ENCODE data around the gene TMEM145. TPM values are rescaled to one million over a fixed set of nuclear protein-coding genes. Genes with fewer than 3 reads are reported as not detected.
A peak's percentile ranks its signal among the peaks of the same experiment; 100 is the strongest.
"Not testable (repeated sequence)": the region's sequence is repeated elsewhere in the genome, so short reads cannot be mapped to it uniquely, and the experiment has no call there.

TMEM145 gene
- total RNA-seq, 1 donor from 2014 or later, result 3.9 TPM

DNA sequence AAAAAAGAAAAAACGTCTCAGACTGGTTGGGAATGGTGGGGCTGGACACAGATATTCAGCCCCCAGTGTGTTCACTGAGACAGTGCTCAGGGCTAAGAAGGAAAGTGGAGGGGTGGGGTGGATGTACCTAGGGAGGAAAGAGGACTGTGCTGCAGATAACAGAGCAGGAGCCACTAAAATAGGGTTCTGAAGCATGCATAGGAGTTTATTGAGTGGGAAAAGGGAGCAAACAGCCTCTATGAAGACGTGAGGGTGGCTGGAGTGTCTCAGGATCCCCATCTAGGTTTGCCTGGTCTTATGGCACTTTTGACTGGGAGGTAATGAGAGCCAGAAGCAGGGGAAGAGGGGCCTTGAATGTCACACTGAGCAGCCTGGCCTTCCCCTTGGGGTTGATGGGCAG lies 15.7 kb downstream of the TMEM145 start:
- H3K27ac Mint-ChIP-seq (ENCODE audit: unreplicated experiment), result no peak overlapping the region
- peak overlapping the region; percentile 38 for H3K4me3 Mint-ChIP-seq (ENCODE audit: unreplicated experiment)
- peaks cover 26% of the 10 kb centered on the region for H3K27me3 Mint-ChIP-seq (ENCODE audit: unreplicated experiment)
- no peak for DNase-seq (ENCODE audit: low spot score)
- H3K36me3 Mint-ChIP-seq (ENCODE audit: low read depth, unreplicated experiment), result peaks cover 19% of the 10 kb centered on the region
- TF ChIP-seq, protein P1, sequence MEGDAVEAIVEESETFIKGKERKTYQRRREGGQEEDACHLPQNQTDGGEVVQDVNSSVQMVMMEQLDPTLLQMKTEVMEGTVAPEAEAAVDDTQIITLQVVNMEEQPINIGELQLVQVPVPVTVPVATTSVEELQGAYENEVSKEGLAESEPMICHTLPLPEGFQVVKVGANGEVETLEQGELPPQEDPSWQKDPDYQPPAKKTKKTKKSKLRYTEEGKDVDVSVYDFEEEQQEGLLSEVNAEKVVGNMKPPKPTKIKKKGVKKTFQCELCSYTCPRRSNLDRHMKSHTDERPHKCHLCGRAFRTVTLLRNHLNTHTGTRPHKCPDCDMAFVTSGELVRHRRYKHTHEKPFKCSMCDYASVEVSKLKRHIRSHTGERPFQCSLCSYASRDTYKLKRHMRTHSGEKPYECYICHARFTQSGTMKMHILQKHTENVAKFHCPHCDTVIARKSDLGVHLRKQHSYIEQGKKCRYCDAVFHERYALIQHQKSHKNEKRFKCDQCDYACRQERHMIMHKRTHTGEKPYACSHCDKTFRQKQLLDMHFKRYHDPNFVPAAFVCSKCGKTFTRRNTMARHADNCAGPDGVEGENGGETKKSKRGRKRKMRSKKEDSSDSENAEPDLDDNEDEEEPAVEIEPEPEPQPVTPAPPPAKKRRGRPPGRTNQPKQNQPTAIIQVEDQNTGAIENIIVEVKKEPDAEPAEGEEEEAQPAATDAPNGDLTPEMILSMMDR (IDR thresholded peaks at IDR 0.05; ENCODE audit: unreplicated experiment), result no peak
- H3K9me3 Mint-ChIP-seq (ENCODE audit: unreplicated experiment), result no peaks in the 10 kb centered on the region
- peaks cover 52% of the 10 kb centered on the region for H3K4me1 Mint-ChIP-seq (ENCODE audit: unreplicated experiment)

DNA sequence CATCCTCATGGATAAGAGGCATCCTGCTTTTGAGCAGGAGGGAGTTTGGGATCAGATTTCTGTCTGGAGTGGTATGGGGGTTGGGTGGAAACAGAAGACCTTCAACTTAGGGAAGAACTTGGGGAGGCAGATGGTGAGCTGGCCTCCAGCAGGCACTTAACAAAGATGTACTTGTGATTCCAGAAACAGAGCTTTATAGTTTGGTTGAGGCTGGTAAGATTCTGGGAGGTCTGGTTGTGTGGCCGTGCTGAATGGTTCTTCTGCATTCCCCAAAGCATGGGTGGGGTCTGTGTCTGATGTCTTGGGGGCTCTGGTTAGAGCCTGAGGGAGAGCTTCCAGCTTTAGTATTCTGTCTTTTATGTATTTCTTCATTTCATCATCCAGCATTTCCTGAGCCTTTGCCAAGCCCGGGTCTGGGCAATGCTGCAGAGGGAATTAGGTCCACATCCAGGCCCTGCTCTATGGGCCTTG lies 17.2 kb downstream of the TMEM145 start:
- Mint-ChIP-seq H3K4me3 (ENCODE audit: unreplicated experiment) (no peak overlapping the region), H3K9me3 (ENCODE audit: unreplicated experiment) (no peaks in the 10 kb centered on the region), H3K36me3 (ENCODE audit: low read depth, unreplicated experiment) (peaks cover 19% of the 10 kb centered on the region), H3K4me1 (ENCODE audit: unreplicated experiment) (peaks cover 46% of the 10 kb centered on the region), H3K27me3 (ENCODE audit: unreplicated experiment) (peaks cover 22% of the 10 kb centered on the region), H3K27ac (ENCODE audit: unreplicated experiment) (no peak overlapping the region)
- TF ChIP-seq, protein P1 (IDR thresholded peaks at IDR 0.05; ENCODE audit: unreplicated experiment), result no peak
- no peak for DNase-seq (ENCODE audit: low spot score)

DNA sequence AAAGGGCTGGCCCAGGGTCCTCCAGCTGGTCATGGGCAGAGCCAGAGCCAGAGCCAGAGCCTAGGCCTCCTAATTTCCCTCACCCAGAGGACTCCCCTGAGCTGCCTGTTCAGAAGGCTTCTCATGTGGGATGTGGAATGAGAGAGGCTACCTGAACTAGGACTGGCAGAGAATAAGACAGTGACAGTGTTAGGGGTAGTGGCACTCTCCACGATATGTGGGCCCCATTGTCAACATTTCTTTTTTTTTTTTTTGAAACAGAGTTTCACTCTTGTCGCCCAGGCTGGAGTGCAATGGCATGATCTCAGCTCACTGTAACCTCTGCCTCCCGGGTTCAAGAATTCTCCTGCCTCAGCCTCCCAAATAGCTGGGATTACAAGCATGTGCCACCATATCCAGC lies 18.2 kb downstream of the TMEM145 start:
- H3K4me3 Mint-ChIP-seq (ENCODE audit: unreplicated experiment); H3K27ac Mint-ChIP-seq (ENCODE audit: unreplicated experiment); DNase-seq (ENCODE audit: low spot score); H3K9me3 Mint-ChIP-seq (ENCODE audit: unreplicated experiment): not testable (repeated sequence)
- Mint-ChIP-seq H3K36me3 (ENCODE audit: low read depth, unreplicated experiment) (peaks cover 19% of the 10 kb centered on the region), H3K4me1 (ENCODE audit: unreplicated experiment) (peaks cover 45% of the 10 kb centered on the region), H3K27me3 (ENCODE audit: unreplicated experiment) (peaks cover 21% of the 10 kb centered on the region)

DNA sequence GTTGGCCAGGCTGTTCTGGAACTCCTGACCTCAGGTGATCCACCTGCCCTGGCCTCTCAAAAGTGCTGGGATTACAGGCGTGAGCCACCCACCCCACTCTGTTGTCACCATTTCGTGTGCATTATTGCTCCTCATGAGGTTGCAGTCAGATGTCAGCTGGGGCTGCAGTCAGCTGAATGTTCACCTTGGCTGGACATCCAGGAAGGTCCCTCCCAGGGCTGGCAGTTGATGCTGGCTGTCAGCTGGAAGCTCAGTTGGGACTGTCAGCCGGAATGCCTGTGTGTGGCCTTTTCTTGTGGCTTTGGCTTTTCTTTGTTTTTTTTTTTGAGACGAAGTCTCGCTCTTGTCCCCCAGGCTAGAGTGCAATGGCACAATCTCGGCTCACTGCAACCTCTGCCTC lies 18.9 kb downstream of the TMEM145 start:
- Mint-ChIP-seq H3K36me3 (ENCODE audit: low read depth, unreplicated experiment) (peaks cover 15% of the 10 kb centered on the region), H3K27me3 (ENCODE audit: unreplicated experiment) (peaks cover 16% of the 10 kb centered on the region), H3K27ac (ENCODE audit: unreplicated experiment) (no peak overlapping the region), H3K4me3 (ENCODE audit: unreplicated experiment) (no peak overlapping the region), H3K4me1 (ENCODE audit: unreplicated experiment) (peaks cover 37% of the 10 kb centered on the region), H3K9me3 (ENCODE audit: unreplicated experiment) (no peaks in the 10 kb centered on the region)
- TF ChIP-seq, protein P1 (IDR thresholded peaks at IDR 0.05; ENCODE audit: unreplicated experiment), result no peak
- DNase-seq (ENCODE audit: low spot score), result no peak

DNA sequence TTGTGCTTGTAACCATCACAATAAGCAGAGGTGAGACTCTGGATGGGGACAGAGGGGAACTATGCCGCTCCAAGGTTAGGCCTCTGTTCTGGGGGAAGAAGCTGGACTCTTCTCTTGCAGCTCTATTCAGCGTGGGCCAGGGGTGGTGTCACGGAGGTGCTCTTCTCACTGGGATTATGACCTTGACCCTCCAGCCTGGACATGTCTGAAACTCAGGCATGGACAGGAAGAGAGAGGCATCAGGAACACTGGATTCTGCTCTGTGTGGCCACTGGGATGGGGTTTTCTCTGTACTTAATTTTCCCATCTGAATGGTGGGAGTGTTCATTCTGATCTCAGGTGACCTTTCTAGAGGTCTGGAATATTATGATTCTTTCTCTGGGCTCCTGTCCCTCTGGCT lies 19.9 kb downstream of the TMEM145 start:
- Mint-ChIP-seq H3K4me1 (ENCODE audit: unreplicated experiment) (peaks cover 29% of the 10 kb centered on the region), H3K27me3 (ENCODE audit: unreplicated experiment) (peaks cover 16% of the 10 kb centered on the region), H3K9me3 (ENCODE audit: unreplicated experiment) (no peaks in the 10 kb centered on the region), H3K27ac (ENCODE audit: unreplicated experiment) (peak overlapping the region; percentile 82), H3K36me3 (ENCODE audit: low read depth, unreplicated experiment) (peaks cover 12% of the 10 kb centered on the region), H3K4me3 (ENCODE audit: unreplicated experiment) (peak overlapping the region; percentile 31)
- TF ChIP-seq, protein P1 (IDR thresholded peaks at IDR 0.05; ENCODE audit: unreplicated experiment), result no peak
- DNase-seq (ENCODE audit: low spot score), result no peak

All from endothelial cell (in vitro differentiated cells).